ENCODE results near the gene DYSF.

The DYSF gene

DNA sequence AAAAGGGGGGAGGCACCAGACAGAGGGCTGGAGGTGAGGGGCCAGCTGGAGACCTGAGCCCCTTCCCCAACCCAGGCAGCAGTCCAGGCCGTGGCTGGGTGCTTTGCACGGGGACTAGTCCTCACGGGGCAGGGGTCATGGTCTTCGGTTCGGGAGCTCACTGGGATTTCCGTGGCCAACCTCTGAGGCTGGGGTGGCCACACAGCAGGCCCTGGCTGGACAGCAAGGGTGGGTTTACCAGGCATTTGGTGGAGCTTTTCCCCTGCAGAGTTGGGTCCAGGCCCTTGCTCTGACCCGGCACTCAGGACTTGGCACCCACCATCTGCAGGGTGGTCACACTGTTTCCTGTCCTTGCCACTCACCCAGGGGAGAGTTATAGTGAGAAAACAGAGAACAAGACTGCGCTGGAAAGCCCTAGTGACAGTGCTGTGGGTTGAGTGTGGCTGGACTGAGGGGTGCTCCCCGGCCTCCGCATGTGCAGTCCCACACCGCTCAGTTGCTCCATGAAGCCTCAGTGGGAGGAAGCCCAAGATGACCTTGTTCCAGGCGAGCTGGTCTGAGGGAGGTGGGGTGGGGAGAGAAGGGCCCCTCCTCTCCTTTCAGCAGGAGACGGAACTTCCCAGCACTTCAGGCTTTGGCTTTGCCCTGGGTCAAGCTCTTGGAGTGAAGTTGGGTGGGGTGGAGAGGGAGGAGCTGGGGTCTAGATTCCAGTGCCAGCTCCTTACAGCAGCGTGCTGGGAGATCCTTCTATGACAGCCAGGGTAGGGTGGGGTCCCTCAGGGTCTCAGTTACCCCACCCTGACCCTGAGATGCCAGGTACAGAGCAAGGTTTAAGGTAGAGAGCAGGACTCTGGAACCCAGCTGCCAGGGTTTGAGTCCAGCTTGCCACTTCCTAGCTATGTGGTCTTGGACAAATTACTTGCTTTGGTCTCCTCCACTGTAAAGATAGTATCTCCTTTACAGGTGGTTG, 219.8 kb downstream of the DYSF start:
- DNase-seq (ENCODE audit: low read depth), result no peak

DNA sequence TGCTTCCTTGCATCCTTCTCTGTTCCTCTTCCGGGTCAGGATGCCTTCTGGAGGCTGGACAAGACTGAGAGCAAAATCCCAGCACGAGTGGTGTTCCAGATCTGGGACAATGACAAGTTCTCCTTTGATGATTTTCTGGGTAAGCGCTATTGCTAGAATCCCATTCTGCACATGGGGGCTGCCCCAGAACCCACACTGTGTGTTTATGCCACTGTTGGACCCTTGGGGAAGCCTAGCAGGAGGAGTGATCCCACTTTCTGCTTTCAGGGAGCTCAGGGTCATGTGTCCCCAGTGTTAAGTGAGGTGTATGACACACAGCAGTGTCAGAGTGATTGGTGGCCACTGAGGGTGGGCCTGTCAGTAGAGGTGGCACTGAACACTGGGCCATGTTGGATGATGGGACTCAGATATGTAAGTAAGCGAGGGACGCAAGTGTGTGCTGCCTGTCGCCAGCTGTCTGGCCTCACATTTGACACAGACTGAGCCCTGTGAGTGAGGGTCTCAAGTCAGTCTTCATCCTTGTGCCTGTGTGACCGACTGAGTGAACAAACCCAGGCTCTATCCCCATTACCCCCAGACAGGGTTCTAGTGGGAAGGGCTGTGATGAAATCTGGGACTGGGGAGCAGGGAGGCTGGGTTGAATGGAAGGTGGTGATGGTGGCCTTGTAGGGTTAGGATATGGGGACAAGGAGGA, 220.9 kb downstream of the DYSF start:
- no peak for DNase-seq (ENCODE audit: low read depth)

DNA sequence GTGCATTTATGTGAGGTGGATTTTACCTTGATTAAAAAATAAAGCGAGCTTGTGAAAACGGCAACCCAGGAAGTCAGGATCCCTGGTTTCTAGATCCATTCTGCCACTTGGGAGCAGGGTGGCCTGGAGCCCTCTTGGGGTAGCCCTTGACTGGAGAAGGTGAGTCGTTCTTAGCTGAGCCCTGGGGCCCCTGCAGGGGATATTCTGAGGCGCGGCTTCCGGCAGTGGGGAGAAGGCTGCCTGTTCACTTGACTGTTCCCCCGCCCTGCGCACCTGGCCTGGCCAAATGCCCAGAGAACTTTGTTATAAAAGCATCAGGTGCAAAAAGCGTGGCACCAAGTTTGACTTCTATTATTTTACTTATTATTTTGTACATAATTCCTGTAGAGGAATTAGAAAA, 221.9 kb downstream of the DYSF start:
- no peak for DNase-seq (ENCODE audit: low read depth)

DNA sequence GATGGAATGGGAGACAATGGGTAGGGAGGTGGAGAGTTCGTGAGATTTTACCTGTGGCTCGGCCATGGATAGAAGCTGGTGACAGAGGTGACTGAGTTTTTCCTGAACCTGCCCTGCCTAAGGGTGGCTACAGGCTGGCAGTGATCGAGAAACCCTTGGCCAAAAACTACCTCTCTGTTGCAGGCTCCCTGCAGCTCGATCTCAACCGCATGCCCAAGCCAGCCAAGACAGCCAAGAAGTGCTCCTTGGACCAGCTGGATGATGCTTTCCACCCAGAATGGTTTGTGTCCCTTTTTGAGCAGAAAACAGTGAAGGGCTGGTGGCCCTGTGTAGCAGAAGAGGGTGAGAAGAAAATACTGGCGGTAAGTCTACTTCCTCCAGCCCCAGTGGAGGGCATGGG, 225.5 kb downstream of the DYSF start:
- DNase-seq (ENCODE audit: low read depth), result no peak

DNA sequence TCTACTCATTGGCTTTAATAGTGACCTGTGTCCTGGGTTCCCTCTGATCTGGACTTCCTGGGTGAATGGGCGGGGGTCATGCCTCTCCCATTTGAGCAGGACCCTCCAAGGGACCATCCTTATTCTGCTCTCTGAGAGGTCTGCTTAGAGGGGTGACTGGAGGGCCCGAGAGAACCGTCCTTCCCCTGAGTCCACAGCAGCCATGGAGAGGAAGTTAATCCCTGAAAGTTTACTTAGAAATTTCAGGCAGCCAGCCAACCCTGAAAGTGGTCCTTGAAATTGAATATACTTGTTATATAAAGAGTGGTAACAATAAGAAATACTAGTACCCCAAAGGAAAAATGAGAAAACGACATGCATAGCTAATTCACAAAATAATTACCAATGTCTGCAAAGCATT, 226.1 kb downstream of the DYSF start:
- no peak for DNase-seq (ENCODE audit: low read depth)

DNA sequence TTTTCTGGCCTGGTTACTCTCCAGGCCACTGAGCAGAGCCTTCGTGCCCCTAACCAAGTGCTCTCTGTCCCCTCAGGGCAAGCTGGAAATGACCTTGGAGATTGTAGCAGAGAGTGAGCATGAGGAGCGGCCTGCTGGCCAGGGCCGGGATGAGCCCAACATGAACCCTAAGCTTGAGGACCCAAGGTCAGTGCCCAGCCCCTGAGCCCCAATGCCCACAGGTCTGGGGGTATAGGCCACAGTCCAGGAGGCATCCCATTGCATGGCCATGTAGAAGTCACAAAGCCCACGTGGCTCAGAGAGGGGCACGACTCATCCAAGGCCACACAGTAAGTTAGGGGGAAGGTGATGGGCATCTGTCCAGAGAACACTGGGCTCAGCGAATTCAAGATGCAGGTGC, 227.6 kb downstream of the DYSF start:
- no peak for DNase-seq (ENCODE audit: low read depth)

DNA sequence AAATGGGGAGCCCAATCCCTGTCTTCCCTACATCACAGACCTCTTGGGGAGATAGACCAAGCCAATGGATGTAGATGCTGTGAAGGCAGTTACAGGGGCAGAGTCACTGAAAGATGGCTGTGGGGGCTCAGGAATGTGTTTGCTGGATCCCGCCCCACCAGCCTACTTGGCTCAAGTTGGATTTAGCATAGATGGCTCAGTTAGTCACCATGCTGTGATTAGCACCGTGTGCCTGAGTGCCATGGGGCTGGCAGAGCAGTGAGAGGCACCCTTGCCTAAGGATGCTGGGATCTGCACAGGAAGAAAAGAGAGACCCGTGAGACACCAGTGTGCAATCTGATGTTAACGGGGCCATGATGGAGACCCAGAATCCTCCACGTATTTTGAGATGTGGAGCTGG, 228.3 kb downstream of the DYSF start:
- DNase-seq (ENCODE audit: low read depth), result no peak

DNA sequence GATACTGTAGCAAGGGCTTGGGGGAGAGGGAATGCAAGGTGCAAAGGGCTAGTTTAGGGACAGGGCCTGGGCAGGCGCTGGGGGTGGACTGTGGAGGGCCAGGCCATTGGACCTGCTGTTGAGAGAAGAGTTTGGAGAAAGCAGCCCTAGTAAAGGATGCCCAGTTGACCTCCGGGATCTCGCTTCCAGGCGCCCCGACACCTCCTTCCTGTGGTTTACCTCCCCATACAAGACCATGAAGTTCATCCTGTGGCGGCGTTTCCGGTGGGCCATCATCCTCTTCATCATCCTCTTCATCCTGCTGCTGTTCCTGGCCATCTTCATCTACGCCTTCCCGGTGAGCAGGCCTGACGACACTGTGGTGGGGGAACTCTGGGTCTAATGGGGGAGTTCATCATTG, 229.0 kb downstream of the DYSF start:
- no peak for DNase-seq (ENCODE audit: low read depth)

DNA sequence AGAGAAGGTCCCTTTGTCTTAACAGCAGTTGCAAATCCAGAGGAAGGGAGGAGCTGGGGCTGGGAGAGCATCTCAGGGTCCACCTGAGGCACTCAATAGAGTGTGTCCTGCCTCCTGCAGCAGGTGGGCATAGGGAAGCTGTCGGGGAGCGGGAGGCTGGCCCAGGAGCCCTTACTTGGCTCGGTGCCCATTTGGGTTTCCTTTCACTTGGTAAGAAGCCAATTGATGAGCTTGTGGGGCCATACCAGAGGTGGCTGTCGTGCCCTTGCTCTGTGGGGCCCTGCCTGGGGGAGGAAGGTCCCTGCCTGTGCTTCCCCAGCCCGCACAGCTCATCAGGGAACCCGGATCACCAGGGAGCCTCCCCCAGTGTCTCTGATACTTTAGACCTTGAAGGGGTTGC, 229.7 kb downstream of the DYSF start:
- DNase-seq (ENCODE audit: low read depth), result no peak

DNA sequence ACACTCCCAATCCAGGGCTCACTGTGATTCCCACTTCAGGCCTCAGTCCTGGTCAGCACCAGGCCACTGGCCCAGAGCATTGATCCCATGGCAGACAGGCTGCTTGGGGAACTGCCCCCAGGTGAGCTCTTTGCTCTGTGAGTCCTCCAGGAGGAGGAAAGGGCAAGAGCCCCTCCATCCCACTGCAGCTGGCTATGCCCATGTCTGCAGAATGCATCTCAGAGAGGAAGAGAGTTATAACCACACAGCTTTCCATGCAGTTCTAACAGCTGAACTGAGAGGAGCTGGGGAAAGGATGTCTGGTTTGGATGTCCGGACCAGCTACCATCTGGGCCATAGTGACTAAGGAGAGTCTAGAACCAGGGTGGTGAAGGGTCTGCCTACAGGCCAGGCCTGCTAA, 230.3 kb downstream of the DYSF start:
- no peak for DNase-seq (ENCODE audit: low read depth)

DNA sequence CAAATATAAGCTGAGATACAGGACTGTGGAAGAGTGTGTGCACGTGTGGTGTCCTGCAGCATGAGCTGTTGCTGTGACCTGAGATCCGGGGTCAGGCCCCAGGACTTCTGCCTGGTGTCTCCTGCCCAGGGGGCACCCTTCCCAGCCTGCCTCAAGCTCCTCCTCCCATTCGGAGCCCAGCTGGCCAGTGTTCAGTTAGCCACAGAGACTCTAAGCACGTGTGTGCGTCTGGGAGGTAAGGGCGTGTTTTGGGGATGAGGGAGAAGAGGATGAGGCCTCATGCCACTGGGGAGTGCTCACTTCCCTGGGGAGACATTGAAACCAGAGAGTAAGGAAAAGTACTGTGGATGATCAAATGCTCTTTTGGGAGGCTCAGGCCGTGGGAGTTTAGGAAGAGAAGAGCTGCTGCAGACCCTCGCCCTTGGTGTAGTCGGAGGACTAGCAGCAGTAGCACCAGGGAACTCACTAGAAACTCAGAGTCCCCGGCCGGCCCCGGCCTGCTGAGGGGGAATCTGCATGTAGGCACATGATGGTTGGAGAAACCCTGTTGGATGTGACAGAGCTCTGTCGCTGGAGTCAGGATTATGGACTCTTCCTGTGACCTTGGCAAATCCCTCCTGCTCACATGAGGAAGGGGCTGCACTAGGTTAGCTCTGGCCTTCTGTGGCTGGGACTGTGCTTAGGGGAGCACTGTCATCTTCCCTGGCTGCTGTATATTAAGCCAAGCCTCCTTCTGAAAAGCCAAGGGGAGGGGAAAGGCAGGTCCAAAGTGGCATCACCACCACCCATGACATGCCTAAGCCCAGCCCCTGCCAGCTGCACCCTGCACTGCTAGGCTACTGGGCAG, 231.1 kb downstream of the DYSF start:
- DNase-seq (ENCODE audit: low read depth), result no peak

DNA sequence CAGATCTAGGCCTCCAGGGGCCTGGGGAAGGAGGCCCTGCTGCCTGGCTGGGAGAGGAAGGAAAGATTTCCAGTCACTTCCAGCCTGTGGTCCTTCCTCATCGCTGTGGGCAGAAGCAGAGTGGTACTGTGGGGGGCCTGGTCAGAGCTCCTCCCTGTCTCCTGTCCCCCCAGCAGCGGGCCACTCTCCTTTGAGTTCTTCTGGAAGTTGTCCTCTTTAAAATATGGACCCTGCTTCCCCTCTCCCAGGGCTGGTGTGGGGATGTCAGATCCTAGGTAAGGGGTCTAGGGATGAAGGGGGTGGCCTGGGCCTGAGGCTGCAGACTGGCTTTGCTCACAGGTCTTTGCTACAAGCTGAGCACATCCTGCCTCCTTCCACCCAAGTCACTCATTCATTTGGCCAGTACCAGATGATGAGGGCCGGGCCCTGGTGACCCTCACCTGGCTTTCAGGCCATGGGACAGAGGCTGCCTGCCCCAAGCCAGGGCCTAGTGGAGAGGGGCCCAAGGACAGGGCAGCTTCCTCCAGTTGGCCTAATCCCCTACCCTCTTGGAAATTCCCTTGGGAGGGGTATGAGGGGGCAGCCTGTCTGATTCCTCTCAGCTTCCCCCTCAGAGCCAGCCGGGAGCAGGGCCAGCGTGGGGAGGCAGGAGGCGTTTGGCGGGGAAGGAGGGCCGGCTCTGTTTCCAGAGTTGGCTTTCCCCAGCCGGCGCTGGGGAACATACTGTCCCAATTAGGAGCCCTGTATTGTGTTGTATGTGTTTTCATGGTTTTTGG, 231.9 kb downstream of the DYSF start:
- DNase-seq (ENCODE audit: low read depth), result no peak

DNA sequence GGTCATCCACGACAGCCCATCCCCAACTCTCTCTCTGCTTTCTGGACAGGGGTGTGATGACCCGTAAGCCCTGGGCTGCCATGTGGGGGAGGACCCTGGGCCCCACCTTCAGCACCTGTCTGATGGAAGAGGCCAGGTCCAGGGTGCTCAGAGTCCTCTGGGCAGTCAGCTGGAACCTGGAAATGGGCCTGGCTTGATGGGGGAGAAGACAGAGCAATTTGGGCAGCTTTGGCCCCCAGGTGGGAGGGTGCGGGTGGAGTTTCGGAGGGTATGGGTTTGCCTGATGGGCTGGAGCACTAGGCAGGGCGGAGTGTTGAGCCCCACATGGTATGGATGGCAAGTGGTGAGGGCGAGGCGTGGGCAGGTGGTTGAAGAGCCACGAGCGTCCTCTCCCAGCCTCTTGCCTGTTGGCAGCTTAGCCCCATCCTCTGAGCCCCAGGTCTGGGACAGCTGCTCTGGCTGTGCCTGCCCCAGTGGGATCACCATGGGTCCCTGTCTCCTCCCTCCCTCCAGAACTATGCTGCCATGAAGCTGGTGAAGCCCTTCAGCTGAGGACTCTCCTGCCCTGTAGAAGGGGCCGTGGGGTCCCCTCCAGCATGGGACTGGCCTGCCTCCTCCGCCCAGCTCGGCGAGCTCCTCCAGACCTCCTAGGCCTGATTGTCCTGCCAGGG, 232.7 kb downstream of the DYSF start:
- DNase-seq (ENCODE audit: low read depth), result no peak

DNA sequence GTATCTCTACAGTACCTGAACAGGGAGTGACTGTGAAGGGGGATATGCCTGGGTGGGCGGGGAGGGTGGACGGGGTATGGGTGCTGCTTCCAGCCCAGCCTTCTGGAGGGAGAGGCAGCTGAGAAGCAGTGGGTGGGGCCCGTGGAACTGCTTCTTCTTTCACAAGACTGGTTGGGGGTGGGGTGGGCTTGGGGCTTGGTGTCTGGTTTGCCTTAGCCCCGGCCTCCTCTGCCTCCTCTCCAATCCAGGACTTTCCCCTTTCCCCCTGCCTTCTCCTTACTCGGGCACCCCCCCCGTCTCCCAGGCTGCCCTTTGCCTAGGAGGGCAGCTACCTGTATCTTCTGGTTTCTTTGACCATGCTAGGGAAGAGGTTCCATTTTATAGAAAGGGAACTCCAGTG, 233.4 kb downstream of the DYSF start:
- DNase-seq (ENCODE audit: low read depth), result no peak

DNA sequence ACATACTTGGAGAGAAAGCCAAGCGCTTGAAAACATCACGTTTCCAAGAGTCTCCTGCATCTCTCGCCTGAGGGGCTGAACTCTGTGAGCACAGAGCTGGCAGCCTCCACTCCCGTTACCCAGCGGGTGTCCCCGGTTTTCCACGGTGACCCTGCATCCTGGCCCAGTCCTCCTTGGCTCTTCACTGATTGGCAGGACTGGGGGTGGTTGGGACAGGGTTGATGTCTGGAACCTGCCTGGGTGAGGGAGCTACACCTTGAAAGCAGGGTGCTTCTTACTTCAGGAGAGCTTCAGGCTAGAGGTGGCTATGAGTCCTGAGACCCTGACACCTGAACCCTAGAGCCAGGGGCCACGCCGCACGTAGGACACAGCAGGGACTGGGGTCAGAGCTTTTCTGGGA, 234.1 kb downstream of the DYSF start:
- no peak for DNase-seq (ENCODE audit: low read depth)

DNA sequence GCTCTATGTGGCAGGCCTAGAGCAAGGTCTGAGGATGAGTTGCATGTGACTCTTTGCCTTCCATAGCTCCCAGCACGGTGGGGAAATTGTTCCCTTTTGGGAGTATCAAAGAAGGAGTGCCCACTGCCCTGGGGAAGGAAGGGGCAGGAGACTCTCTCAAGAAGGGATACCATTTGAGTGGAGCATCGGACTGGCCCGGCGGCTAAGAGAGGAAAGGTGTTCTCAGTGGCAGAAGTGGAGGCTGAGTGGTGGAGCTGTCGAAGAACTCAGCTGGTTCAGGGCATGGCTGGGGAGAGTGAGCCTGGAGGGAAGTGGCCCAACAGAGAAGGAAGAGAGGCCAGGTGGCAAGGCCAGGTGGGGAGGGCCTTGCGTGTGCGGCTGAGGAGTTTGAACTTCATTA, 235.2 kb downstream of the DYSF start:
- no peak for DNase-seq (ENCODE audit: low read depth)

DNA sequence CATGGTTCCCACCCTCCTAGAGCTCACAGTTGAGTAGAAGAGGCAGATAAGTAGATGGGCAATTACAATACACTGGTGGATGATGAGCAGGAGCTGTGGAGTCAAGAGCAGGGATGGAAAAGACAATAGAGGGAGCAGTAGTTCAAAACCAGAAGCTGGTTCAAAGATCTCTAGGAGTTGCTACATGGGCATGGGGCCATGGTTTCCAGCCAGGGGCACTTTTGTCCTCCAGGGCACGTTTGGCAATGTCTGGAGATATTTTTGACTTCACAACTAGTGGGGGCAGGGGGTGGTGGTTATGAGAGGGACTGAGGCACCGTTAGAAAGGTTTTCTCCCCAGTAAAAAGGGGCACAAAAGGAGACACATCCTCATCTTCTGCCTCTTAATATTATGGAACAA, 236.0 kb downstream of the DYSF start:
- no peak for DNase-seq (ENCODE audit: low read depth)

DNA sequence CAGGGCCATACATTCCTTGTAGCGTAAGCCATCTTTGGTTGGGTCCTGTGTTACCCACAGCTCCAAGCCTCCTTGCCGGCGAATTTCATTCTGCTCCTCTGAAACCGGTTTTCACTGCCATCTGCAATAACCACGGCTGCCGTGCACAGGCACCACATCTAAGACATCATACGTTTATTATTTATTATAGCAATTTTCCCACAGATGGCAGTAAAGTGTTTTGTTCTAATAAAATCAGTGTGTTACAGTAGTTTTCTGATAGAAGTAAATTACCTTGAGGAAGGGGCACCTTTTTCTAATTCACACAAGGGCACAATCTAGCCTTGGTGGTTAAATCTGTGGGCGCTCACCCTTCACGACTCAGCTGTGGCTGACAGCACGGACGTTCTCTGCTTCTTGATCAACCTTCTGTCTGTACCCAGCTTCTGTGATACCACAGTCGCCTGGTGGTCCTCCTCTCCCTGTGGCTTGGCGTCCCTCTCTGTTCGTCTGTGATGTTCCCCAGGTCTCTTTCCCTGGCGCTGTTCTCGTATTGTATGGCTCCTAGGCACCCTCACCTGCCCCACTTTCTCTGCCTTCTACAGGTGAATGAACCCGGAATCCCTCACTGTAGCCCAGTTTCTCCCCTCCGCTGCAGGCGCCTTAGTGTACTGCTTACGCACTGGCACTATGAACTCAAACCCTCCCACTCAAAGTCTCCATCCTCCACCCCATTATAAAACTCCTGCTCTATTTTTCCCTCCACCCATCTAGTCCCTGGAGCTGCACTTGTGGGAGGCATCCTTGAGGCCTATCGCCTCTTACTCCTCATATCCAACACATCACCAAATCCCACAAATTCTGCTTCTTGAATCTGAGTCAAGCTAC, 236.8 kb downstream of the DYSF start:
- DNase-seq (ENCODE audit: low read depth), result no peak

DNA sequence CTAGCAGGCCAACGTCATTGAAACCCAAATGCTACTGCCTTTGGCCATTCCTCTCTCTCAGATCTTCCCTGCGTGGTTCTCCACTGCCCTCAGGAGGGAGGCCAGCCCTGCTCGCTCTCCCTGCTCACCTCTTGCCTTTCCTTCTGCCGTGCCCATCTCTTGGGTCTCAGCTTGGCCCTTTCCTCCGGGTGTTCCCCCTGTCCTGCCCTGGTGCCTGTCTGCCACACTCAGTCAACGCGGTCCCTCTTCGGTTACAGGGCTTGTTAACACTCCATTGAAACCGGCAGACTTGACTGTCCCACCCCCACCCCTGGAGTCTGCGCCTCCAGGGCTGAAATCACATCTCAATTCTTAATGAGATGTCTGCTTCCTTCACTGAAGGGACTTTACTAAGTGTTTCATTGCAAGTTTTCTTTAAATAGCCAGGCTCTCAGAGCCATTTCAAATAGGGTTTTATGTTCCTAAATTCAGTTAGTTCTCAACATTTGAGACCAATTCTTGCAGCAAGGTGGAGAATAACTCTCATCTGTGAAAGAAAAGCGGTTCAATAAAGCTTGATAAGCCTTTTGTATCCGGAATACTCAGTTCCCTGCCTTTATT, 237.6 kb downstream of the DYSF start:
- no peak for DNase-seq (ENCODE audit: low read depth)

Data from stimulated activated CD8-positive, alpha-beta memory T cell treated with anti-CD3 and anti-CD28 coated beads, Interleukin-15, amount 100 ng/mL, for 1 hour (primary cell).